SK-N-MC (cell line): ENCODE data around the gene TENT5C.

ENCODE experiments used
- EZH2 ChIP-seq: fragments of 200-600 bp; sonication (generic); IDR thresholded peaks from one replicate; pipeline ENCODE4 v1.6.1; 2017; ENCODE audit warnings: antibody characterized with exemption
- FOXP2 ChIP-seq: optimal IDR thresholded peaks from 2 replicates; pipeline ENCODE3; 2011; ENCODE audit warnings: mild to moderate bottlenecking, moderate library complexity; ENCODE audit not compliant: insufficient read depth; ENCODE audit errors: extremely low read length, control extremely low read depth
- POLR2AphosphoS5 ChIP-seq: IDR thresholded peaks from 2 replicates; pipeline ENCODE4 v1.6.1; 2012; ENCODE audit warnings: mild to moderate bottlenecking, low read depth, low read length, borderline replicate concordance

DNA sequence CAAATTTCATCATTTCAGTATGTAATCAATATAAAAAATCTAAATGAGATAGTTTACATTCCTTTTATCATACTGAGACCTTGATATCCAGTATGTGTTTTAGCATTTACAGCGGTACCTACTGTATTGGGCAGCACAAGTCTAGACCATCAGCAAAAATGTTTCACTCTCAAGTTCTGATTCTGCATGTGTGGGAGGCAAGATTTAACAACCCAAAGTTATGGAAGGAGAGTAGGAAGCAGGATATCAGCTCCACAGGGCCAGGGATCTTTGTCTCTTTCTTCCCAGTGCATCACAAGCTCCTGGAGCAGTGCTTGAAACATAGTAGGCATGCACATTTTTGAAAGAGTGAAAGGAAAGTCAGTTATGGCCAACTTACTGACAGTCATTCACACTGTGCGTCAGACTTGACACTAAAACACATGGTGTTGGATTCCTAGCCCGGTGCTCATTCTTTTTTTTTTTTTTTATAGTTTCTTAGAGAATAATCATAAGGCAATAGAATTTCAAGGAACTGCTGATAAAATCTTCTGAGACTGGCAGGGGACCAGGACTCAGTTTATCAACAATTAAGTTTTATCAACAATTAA lies 6.1 kb downstream of the TENT5C start:
- TF ChIP-seq POLR2AphosphoS5 (no peak), EZH2 (no peak), FOXP2 (no peak)
